ENCODE results near the gene HEXIM1.

GRCh38 chr17:45127548-45128300, 20.6 kb upstream of the HEXIM1 start:
- TF ChIP-seq CTCF (IDR thresholded peaks at IDR 0.05 in 8 of 11, conservative IDR thresholded peaks at IDR 0.05 in 3 of 11) (no peak), POLR2A (IDR thresholded peaks at IDR 0.05) (no peak)
